CD4-positive, alpha-beta T cell (primary cell): ENCODE data around the gene F8A2. TPM values are rescaled to one million over a fixed set of nuclear protein-coding genes. Genes with fewer than 3 reads are reported as not detected.

ENCODE experiments used
- microRNA-seq: library from miRNA; unstranded; fragments of <30 nt; microRNA quantifications from one replicate; pipeline ENCODE4 v1.2.0, GENCODE V29; 2021; ENCODE audit warnings: borderline microRNAs expressed, borderline replicate concordance
- total RNA-seq, 174 experiments: library from RNA in 2 of 174; stranded (reverse) in 2 of 174; gene quantifications; one replicate each; pipeline ENCODE4 v1.2.3 and lab custom pipeline; 2021 to 2026

F8A2 gene
- total RNA-seq, 2 experiments from 2014 or later = not detected

Small RNA genes within 50 kb of the gene (microRNA-seq; reads per million reads assigned to microRNA genes)
- gene MIR1184-2 = not detected

Other genes with a start within 250 kb of the F8A2 start
- 1 to 10 TPM; 8.5 to 8.7 TPM for gene VBP1, start 165.6 kb upstream of the F8A2 start, total RNA-seq
- 1 to 10 TPM; 5.6 to 5.7 TPM for gene RAB39B, start 117.6 kb upstream of the F8A2 start, total RNA-seq
- gene CLIC2, start 47.5 kb upstream of the F8A2 start, total RNA-seq = 1 to 10 TPM in 1 of 2 experiments, under 1 TPM in 1; 0.89 to 1.7 TPM
- 10 to 100 TPM; 19.9 to 21.9 TPM for gene F8A3, start 76.5 kb downstream of the F8A2 start, total RNA-seq
- under 1 TPM; 0.69 to 0.70 TPM for gene SPRY3, start 230.5 kb downstream of the F8A2 start, total RNA-seq
- gene TMLHE, start 230.9 kb downstream of the F8A2 start, total RNA-seq = 1 to 10 TPM; 6.9 to 8.9 TPM